ENCODE measurements around the gene UQCC2.

DNA sequence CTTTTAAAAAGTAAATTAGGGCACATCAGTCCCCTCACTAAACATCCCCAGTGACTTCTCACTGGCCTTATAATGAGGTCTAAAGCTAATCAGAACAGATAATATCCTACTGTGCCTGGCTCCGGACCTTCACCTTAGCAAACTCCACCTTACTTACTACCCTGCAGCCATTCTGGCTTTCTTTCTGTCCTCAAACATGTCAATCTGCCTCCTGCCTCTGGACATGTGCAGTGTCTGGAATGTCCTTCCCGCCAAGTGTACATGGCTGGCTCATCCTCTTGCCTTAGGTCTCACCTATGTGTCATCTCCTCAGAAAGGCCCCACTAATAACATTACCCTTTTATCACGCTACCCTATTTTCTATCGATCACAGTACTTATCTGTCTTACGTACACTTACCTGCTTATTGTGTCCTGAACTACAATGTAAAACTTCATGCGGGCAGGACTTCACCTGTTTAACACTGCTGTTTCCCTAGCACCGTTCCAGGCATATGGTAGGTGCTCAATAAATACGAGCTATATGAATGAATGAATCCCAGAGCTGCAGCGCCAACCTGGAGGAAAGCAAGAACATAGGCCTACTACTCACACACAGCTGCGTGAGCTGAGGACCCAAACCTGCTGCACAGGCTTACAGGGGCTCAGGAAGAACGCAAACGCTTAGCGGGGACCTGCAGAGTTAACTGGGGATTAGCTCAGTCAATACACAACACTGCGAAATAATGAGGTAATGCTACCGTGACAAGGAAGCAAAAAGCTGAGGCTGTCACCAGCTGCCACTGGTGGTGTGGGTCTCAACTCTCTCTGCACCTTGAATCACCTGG, 991 bp downstream of the UQCC2 start:
- TF ChIP-seq, protein P1, sequence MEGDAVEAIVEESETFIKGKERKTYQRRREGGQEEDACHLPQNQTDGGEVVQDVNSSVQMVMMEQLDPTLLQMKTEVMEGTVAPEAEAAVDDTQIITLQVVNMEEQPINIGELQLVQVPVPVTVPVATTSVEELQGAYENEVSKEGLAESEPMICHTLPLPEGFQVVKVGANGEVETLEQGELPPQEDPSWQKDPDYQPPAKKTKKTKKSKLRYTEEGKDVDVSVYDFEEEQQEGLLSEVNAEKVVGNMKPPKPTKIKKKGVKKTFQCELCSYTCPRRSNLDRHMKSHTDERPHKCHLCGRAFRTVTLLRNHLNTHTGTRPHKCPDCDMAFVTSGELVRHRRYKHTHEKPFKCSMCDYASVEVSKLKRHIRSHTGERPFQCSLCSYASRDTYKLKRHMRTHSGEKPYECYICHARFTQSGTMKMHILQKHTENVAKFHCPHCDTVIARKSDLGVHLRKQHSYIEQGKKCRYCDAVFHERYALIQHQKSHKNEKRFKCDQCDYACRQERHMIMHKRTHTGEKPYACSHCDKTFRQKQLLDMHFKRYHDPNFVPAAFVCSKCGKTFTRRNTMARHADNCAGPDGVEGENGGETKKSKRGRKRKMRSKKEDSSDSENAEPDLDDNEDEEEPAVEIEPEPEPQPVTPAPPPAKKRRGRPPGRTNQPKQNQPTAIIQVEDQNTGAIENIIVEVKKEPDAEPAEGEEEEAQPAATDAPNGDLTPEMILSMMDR (IDR thresholded peaks at IDR 0.05) = no peak
- no peak for TF ChIP-seq ZFX (IDR thresholded peaks at IDR 0.05; ENCODE audit: borderline replicate concordance)

Data from 22Rv1 (cell line).